HepG2 (cell line): ENCODE results near the gene KLHL17.

Source experiments
- KLF16 ChIP-seq, 2 experiments: sonication (generic) in 1 of 2; formaldehyde crosslinking in 1 of 2; IDR thresholded peaks; 2 replicates each; pipeline versions ENCODE4 v1.6.1 to v1.8.0; 2016 to 2023; ENCODE audit warnings: missing genetic modification reagents in 2 of 2, missing compliant biosample characterization in 1 of 2
- KLF6 ChIP-seq: IDR thresholded peaks from 2 replicates; pipeline ENCODE4 v1.8.0; 2016; ENCODE audit warnings: missing biosample characterization, missing genetic modification reagents
- SIX4 ChIP-seq: sonication (generic); formaldehyde crosslinking; IDR thresholded peaks from 2 replicates; pipeline ENCODE4 v1.4.0; 2020; ENCODE audit warnings: missing genetic modification reagents
- ZNF343 ChIP-seq: sonication (generic); formaldehyde crosslinking; IDR thresholded peaks from 2 replicates; pipeline ENCODE4 v1.4.0; 2020; ENCODE audit warnings: mild to moderate bottlenecking, missing genetic modification reagents
- TF ChIP-seq, protein P1 (sequence below): IDR thresholded peaks from 2 replicates; pipeline ENCODE4 v1.6.1; 2016

DNA sequence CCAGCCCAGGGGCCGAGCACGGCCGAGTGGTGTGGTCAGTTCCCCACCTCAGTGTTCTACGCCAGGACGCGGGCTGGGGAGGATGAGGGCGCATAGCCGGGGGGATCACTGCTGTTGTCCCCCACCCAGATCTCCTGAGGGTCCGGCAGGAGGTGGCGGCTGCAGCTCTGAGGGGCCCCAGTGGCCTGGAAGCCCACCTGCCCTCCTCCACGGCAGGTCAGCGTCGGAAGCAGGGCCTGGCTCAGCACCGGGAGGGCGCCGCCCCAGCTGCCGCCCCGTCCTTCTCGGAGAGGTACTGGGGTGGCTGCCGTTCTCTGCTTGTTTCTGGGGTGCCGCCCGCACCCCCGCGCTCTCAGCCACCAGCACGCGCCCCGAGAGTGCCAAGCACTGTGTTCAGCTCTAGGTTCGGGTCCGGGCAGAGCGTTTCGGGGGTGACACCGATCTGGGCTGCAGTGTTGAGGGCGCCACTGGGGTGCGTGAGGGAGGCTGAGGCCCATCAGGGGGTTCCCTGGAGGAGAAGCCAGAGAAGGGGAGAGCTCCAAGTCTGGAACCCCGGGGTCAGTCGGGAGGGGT lies 19.3 kb upstream of the KLHL17 start:
- TF ChIP-seq KLF6 (CRISPR knock-in tag): no peak
- no peak for TF ChIP-seq SIX4 (CRISPR knock-in tag)
- TF ChIP-seq KLF16 (CRISPR knock-in tag; IDR thresholded peaks at IDR 0.05): no peak
- no peak for TF ChIP-seq ZNF343 (CRISPR knock-in tag)
- TF ChIP-seq, protein P1, sequence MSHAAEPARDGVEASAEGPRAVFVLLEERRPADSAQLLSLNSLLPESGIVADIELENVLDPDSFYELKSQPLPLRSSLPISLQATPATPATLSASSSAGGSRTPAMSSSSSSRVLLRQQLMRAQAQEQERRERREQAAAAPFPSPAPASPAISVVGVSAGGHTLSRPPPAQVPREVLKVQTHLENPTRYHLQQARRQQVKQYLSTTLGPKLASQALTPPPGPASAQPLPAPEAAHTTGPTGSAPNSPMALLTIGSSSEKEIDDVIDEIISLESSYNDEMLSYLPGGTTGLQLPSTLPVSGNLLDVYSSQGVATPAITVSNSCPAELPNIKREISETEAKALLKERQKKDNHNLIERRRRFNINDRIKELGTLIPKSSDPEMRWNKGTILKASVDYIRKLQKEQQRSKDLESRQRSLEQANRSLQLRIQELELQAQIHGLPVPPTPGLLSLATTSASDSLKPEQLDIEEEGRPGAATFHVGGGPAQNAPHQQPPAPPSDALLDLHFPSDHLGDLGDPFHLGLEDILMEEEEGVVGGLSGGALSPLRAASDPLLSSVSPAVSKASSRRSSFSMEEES: no peak
